HUDEP-2 (cell line): ENCODE data around the gene PLEKHM1.
"Not testable (repeated sequence)": the region's sequence is repeated elsewhere in the genome, so short reads cannot be mapped to it uniquely, and the experiment has no call there.

ENCODE experiments used
- DNase-seq, 76 experiments: peaks; one replicate each; lab custom pipeline; 2025; ENCODE audit not compliant: unreplicated experiment in 76 of 76; lab: John Stamatoyannopoulos, UW

Gene PLEKHM1

GRCh38 chr17:45468293-45469203, 22.0 kb downstream of the PLEKHM1 start:
- not testable (repeated sequence) for DNase-seq

GRCh38 chr17:45461524-45462327, 28.8 kb downstream of the PLEKHM1 start:
- DNase-seq = peak in 1 of 76 experiments; percentile 8

- not testable (repeated sequence) for DNase-seq
These were observed 30.1 kb downstream of the PLEKHM1 start for GRCh38 chr17:45460422-45460821.

- not testable (repeated sequence) for DNase-seq
These were observed 36.2 kb downstream of the PLEKHM1 start for GRCh38 chr17:45454341-45454740.

- not testable (repeated sequence) for DNase-seq
These were observed 36.8 kb downstream of the PLEKHM1 start for GRCh38 chr17:45453731-45454130.

GRCh38 chr17:45453225-45453534, 37.3 kb downstream of the PLEKHM1 start:
- DNase-seq = not testable (repeated sequence)

- not testable (repeated sequence) for DNase-seq
These were observed 37.9 kb downstream of the PLEKHM1 start for GRCh38 chr17:45452329-45453224.

GRCh38 chr17:45451660-45452059, 38.9 kb downstream of the PLEKHM1 start:
- DNase-seq = not testable (repeated sequence)

- DNase-seq = peak in 1 of 76 experiments; percentile 4
These were observed 39.4 kb downstream of the PLEKHM1 start for GRCh38 chr17:45451131-45451530.

- not testable (repeated sequence) for DNase-seq
These were observed 40.7 kb downstream of the PLEKHM1 start for GRCh38 chr17:45449708-45450329.

GRCh38 chr17:45449260-45449659, 41.3 kb downstream of the PLEKHM1 start:
- not testable (repeated sequence) for DNase-seq

GRCh38 chr17:45448483-45448882, 42.0 kb downstream of the PLEKHM1 start:
- not testable (repeated sequence) for DNase-seq

- DNase-seq = not testable (repeated sequence)
These were observed 42.5 kb downstream of the PLEKHM1 start for GRCh38 chr17:45448066-45448465.

GRCh38 chr17:45447650-45448049, 42.9 kb downstream of the PLEKHM1 start:
- not testable (repeated sequence) for DNase-seq

GRCh38 chr17:45446872-45447625, 43.5 kb downstream of the PLEKHM1 start:
- DNase-seq = not testable (repeated sequence)

GRCh38 chr17:45445901-45446743, 44.4 kb downstream of the PLEKHM1 start:
- peak in 2 of 76 experiments; percentile 11 to 19 for DNase-seq

GRCh38 chr17:45444856-45445820, 45.4 kb downstream of the PLEKHM1 start:
- not testable (repeated sequence) for DNase-seq
